GM12892 (cell line): ENCODE results near the gene MACROD2.

Experiments used
- POLR2A ChIP-seq: IDR thresholded peaks from 2 replicates; pipeline ENCODE4 v1.6.1; 2011; ENCODE audit warnings: low read depth, low read length, control low read depth
- TAF1 ChIP-seq: IDR thresholded peaks from 2 replicates; pipeline ENCODE4 v1.6.1; 2011; ENCODE audit warnings: low read depth, mild to moderate bottlenecking, control low read depth, low read length, borderline replicate concordance

- TF ChIP-seq POLR2A (no peak), TAF1 (no peak)
These were observed 2056.7 kb downstream of the MACROD2 start for GRCh38 chr20:16051968-16052367.
